ENCODE data around the gene FAM163B.

FAM163B gene

DNA sequence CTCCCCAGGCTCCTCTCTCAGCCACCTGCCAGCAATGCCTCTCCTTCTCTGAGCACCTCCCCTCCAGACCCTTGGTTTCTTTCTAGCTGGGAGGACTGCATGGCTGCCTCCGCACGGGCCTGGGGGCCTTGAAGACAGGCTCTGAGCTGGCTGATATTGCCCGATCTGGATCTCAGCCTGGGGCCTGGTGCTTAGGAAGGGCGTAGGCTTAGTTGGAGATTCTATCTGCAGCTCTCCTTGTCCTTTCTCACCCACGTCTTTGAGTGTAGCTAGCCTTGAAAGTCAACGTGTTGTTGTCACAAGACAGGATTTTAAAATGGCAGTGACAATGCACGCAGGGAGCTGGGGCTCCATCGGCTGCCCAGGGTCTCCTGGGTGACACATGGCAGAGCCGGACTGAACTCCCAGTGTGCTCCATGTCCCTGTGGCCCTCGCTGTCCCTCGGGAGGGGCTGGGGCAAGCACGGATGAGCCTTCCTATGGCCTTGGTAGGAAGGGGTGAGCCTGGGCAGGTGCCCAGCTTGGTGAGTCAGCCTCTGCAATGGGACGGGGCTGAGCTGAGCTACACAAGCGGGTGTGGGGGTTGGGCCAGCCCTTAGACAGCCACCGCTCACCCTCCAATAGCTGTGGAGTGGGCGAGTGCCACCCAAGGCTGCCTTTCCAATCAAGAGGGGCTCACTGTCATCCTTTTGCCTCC is 65.3 kb downstream of the FAM163B start:
- DNase-seq (ENCODE audit: low spot score) = no peak

DNA sequence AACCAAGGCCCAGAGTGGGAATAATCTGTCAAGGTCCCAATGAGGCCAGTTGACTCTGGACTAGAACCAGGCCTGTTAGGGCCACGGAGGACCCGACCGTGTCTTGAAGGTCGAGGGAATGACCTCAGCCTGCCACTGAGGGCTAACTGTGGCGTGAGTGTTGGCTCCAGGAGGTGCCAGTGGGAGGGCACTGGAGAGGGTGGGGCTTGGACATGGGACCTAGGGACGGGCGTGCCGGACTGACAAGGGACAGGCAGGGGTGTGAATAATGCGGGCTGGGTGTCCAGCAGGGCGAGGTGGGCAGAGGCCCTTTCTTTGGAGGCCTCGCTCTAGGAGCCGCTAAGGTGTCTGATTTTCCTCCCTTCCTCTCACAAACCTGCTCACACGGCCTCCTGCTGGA is 67.2 kb downstream of the FAM163B start:
- no peak for DNase-seq (ENCODE audit: low spot score)

DNA sequence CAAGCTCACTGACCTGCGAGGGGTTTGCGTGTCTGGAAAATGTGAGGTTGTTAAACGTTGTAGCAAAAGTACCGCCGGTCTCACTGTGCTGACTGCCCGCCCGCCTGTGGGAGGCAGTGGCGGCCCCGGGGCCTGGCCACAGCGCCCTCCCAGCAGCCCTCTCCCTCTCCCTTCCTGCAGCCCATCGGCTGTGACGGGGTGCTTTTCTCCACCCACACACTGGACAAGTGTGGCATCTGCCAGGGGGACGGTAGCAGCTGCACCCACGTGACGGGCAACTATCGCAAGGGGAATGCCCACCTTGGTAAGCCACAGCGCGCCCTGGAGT is 68.5 kb downstream of the FAM163B start:
- no peak for DNase-seq (ENCODE audit: low spot score)

- no peak for DNase-seq (ENCODE audit: low spot score)
Measured at GRCh38 chr9:133539991-133540697, 69.0 kb downstream of the FAM163B start.

DNA sequence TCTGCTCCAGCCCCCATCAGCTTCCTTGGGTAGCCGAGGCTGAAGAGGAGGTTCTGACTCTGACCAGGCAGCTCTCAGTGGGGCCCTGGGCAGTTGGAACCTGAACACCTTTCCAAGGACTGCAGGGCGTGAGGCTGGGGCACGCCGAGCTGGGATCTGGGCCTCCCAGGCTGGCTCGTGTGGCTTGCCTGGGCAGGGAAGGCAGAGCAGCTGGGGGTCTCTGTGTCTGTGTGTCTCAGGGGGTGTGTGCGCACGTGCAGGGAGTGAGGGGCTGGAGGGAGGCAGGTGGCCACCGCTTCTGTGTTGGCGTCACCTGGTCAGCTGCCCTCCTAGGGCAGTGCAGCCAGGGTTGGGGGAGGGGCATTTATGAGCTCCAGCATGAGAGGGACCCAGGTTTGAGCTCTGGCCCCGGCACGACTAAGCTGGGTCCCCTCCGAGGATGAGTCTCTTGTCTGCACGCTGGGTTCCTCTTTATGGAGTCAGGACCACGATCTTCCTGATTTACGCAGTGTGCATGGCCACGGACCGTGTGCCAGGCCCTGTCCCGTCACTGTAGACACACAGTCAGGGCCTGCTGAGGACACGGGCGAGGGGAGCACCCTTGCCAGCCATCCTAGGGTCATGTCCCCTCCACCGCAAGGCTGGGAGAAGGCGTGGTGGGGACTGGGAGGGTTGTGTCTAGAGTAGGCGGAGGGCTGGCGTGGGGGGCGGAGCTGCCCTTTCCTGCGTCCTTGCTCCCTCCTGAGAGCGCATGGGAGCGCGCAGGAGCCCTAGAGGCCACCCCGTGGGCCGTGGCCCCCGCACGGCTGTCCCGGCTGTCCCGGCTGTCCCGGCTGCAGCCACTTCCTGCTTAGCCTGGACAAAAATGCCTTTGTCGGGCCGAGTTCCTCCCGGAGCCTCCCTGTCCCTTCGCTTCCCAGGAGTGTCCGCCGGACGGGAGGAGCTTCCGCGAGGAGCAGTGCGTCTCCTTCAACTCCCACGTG is 70.0 kb downstream of the FAM163B start:
- no peak for DNase-seq (ENCODE audit: low spot score)

GRCh38 chr9:133538176-133538575 is 71.0 kb downstream of the FAM163B start:
- DNase-seq (ENCODE audit: low spot score) = no peak

DNA sequence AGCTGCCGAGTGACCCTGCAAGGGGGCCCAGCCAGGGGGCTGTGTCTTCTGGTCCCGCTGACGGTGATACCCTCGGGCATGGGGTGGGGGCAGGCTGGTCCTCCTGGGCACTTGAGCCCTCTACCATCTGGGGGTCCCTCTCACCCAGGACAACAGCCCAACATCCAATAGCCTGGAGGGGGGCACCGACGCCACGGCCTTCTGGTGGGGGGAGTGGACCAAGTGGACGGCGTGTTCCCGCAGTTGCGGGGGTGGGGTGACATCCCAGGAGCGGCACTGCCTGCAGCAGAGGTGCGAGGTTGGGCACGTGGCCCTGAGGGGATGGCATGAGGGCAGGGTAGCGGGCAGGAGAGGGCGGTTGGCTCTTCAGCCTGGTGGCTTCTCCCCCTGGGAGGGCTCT is 71.9 kb downstream of the FAM163B start:
- no peak for DNase-seq (ENCODE audit: low spot score)

DNA sequence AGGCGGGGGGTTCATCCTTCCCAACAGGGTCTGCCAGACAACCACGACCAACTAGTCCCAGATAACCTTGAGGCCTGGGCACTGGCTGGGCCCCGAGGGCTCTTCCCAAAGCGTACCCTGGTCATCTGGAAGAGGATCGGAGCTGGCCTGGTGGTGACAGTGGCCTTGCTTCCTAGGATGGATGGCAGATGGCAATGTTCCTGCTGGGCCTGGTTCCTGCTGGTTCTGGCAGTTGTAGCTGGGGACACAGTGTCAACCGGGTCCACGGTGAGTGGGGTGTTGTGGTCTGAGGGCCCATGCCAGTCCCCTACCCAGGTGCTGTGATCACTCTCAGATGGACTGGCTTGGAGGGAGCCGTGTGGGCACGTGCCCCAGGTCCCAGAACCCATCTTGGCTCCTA is 72.7 kb downstream of the FAM163B start:
- DNase-seq (ENCODE audit: low spot score) = no peak

- no peak for DNase-seq (ENCODE audit: low spot score)
Measured at GRCh38 chr9:133536080-133536479, 73.1 kb downstream of the FAM163B start.

DNA sequence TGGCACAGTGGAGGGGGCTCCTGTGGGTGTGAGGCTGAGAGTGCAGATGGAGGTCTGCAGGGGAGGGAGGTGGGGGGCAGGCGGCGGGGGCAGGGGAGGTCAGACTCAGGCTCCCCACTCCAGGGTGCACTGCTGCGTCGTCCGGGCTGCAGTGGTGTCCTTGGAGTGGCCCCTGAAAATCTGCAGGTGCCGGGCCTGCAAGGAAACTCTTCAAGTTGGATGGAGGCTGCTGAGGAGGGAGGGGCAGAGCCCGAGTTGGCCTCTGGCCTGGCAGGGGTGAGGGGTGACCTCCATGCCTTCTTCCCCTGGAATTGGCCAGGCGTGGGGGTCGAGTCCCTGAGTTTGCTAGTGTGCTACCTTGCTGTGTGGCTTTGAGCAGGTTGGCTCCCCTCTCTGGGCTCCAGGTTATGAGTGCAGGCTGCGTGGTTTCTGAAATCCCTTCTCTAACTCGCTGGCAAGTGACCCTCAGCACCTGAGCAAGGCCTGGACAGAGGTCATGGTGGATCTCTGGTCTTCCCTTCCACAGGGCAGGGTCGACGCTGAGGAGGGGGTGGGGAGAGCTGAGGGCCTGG is 73.8 kb downstream of the FAM163B start:
- no peak for DNase-seq (ENCODE audit: low spot score)

DNA sequence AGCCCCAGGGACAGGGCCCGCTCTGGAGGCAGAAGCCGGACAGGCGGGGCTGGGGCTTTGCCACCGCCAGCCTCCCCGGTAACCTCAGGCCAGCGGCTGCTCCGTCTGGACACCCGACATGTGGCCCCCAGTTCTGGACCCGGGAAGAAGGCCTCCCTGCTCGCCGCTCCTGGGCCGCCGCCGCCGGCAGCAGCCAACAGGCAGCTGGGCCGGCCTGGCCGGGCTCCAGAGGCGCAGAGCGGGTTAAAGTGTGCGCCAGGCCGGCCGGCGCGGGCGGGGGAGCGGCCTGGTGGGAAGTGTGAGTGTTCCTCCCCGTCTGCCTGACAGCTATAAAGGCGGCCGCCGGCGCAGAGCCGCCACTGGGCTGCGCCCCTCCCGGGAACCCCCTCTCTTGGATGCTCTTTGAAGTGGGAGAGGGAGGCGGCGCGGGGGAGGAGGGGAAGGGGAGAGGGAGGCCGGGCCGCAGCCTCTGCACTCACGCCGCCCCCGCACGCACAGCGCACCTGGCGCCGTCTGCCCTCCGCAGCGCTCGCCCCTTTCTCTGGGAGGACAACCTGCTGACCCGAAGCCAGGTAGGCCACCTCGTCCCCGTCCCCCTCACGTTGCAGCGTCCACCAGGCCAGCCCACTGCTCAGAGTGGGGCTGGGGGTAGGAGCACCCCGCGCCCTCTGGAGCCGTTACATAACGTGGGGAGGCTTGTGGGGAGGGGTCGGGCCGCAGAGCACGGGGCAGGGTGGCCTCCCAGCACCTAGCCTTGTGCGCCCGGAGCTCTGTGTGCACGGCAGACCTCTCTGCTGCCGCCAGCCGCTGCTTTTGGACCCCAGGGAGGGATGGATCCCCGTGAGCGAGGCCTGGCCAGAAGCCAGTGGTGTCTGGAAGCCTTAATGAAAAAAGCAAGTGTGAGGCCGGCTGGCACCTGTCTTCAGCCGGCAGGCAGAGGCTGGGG is 74.6 kb downstream of the FAM163B start, which contains the start of gene ADAMTSL2:
ADAMTSL2 (plus strand) TSS at position 359 of the 946 bp plus-strand sequence. CDS start 2,009 bp downstream, outside the sequence.
- DNase-seq (ENCODE audit: low spot score) = peak; percentile 68

- DNase-seq (ENCODE audit: low spot score) = no peak
Measured at GRCh38 chr9:133533857-133534256, 75.3 kb downstream of the FAM163B start.

- DNase-seq (ENCODE audit: low spot score) = peak; percentile 75
Measured at GRCh38 chr9:133532937-133533668, 76.1 kb downstream of the FAM163B start.

DNA sequence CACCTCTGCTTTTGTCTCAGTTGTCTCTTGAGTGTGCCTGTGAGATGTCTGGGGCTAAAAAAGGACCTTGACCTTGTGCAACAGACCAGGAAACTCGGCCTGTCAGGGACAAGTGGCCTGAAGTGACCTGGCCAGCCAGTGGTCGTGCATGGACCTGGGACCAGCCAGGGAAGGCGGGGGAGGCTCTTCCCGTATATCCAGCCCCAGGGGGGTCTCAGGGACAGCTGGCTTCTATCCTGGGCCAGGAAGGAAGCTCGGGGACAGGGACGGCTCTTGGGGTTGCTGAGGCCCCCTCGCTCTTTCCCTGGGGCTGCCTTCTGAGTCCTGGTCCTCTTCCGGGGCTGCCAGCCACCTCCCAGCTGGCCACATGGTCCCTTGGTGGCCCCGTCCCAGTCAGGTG is 77.9 kb downstream of the FAM163B start:
- DNase-seq (ENCODE audit: low spot score) = no peak

DNA sequence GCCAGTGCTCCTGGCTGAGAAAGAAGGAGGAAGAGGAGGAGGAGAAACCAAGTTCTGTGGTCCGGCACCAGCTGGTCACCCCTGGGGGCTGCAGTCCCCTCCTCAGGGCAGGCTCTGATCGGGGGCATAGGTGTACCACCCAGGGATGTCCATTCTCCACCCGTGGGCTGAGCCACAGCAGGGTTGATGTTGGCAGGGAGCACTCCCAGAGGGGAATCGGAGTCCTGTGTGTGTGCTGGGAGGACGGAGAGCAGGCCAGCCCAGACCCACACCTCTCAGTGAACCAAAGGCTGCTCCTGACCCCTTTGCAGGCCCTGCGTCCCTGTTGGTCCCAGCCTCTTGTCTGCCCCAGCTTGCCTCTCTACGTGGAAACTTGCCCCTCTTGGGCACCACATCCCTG is 79.3 kb downstream of the FAM163B start:
- DNase-seq (ENCODE audit: low spot score) = no peak

- no peak for DNase-seq (ENCODE audit: low spot score)
Measured at GRCh38 chr9:133529457-133529856, 79.7 kb downstream of the FAM163B start.

GRCh38 chr9:133528876-133529241 is 80.3 kb downstream of the FAM163B start:
- DNase-seq (ENCODE audit: low spot score) = no peak

DNA sequence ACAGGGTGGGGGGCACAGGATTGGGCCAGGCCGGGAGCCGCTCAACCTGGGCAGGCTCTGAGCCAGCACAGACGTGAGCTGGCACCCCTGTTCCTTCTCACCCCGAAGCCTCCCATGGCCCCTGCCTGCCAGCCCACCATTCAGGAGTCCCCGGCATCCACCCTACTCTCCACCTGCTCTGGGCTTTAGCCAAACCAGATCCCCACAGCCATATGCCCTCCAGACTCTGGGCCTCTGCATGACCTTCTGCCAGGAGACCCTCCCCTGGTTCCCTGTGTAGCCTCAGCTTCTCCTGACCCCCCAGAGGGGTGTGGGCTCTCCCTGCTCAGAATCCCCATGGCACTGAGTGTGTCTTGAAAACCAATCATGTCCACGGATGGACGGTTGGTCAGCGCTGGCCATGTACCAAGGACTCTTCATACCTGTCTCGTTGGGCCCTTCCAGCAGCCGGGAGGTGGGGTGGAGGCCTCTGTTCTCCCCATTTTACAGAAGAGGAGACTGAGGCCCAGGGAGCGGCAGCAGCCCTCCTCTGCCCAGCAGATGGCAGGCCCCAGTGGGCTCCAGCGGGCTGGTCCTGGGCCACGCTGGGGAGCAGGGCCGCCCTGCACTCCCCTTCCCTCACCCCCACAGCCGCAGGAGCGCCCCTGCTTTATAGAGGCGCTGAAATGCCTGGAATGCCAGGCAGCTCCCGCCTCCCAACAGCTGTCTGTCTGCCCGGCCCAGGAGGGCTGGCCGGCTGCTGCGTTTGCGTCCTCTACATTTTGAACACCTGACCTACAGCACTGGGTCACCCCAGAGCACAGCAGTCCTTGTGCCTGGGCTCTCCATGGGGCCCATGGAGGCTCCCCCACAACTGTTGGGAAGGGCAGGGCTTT is 81.0 kb downstream of the FAM163B start:
- no peak for DNase-seq (ENCODE audit: low spot score)

DNA sequence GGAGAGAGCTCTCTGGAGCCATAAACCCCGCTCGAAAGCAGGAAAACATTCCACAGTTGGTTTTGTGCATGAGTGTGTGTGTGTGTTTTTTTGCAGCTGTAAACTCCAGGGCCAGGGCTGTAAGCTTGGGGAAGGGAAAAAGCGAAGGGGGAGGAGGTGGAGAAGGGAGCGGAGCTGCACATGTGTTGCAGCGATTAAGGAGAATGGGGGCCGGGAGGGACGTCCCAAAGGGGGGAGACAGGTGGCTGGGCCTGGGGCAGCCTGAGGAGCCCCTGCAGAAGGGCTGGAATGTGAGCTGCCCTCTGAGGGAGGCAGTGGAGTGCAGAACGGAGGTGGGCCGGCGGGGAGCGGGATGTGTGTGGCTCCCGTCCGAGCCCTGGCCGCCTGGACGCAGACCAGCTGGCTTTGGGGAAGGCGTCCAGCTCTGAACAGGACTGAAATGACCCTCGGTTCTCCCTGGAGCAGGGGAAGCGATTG is 81.7 kb downstream of the FAM163B start:
- DNase-seq (ENCODE audit: low spot score) = no peak
